GM04504 (cell line): Measurements from ENCODE around the gene IL9R.
"Not testable (repeated sequence)": the region's sequence is repeated elsewhere in the genome, so short reads cannot be mapped to it uniquely, and the experiment has no call there.

Experiments
- DNase-seq: peaks from one replicate; pipeline ENCODE4 v3.0.0-alpha.2; 2012; ENCODE audit warnings: low read depth

The IL9R gene

DNA sequence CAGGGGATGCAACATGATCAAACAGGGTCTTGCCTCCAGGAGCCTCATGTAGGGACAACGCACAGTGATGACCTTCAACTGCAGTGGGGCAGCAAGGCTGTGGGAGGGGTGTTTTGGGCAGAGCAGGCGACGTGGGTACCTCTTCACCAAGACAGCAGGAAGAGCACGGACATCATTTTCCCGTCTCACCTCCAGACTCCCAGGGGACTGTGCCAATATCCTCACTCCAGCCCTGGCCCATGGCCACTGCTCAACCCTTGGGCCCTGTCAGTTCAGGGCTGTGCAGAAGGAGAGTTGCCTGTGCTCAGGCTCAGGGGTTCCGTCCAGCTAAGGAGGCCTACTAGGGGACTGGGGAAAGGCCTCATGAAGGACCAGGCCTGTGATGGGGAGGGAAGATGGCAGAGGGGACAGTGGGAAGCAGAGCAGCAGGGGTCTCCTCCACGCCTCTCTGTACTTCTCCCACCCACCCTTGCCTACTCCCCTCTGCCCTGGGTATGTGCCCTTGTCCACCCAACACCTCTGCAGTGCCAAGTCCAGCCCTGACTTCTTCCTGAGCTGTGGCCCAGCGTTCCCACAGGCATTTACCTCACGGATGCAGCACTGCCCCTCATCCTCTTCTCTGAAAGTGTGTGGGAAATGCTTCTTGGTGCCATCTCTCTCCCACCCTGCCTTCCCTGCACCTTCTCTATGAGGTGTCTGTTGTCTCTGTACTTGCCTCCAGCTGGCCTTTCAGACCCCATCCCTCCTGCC, 1.4 kb downstream of the IL9R start:
- no peak for DNase-seq

DNA sequence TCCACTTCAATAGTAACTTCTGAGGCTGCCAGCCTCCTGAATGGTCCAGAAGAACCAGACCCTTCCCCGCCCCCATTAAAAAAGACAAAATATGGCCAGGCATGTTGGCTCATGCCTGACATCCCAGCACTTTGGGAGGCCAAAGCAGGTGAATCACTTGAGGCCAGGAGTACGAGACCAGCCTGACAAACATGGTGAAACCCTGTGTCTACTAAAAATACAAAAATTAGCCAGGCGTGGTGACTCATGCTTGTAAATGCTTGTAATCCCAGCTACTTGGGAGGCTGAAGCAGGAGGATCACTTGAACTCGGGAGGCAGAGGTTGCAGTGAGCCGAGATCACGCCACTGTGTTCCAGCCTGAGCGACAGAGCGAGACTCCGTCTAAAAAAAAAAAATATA, 2.3 kb downstream of the IL9R start:
- DNase-seq: not testable (repeated sequence)

DNA sequence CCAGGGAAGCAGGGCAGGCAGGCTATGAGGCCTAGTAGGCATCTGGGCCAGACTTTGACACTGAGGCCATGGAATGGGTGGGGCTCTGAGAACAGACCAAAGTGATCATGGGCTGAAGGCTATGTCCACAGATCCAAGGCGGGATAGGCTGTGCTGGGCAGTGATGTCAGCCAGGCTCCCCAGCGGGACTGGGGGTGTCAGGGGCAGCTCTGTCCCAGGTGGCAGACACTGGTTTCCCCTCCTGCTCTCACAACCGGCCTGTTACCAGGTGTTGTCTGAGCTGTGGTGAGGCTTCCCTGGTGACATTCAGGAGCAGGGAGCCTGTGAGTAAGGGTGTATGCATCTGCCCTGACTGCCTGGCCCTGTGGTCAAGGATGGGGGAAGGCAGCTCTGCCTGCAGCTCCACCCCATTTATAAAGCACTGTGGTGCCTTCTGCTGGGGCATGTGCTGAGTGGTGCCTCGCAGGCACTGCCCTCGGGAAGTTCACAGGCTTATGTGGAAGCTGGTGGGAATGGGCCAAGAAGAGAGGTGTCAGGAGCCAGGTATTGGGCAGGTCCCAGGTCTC, 2.9 kb downstream of the IL9R start:
- DNase-seq: no peak

DNA sequence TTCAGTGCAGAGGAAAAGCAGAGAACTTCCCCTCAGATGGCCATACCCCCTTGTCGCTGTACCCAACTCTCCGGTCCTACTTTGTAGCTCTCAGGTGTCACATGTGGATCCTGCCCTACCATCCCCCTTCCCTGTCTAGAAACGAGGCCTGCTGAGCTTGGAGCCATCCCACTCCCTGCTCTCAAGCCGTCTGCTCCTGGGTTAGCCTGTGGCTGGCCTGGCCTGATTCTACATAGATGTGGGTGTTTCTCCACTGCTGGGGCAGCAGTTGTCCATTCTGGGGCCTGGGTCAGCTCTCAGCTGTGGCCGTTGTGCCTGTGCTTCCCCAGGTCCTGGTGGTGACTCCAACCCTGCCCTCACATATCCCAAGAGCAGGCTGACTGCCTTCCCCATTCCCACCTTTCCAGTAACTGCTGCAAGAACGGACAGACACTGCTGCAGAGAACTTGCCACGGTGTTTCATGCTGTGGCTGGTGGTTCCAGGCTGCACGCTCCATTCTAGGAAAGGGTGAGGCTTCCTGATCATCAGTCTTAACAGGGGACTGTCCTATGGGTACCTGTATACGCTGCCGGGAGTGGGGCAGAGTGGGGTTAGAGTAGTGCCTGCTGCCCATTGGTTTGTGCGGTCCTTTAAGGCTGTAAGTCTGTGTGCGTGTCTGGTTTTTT, 3.6 kb downstream of the IL9R start:
- DNase-seq: no peak

DNA sequence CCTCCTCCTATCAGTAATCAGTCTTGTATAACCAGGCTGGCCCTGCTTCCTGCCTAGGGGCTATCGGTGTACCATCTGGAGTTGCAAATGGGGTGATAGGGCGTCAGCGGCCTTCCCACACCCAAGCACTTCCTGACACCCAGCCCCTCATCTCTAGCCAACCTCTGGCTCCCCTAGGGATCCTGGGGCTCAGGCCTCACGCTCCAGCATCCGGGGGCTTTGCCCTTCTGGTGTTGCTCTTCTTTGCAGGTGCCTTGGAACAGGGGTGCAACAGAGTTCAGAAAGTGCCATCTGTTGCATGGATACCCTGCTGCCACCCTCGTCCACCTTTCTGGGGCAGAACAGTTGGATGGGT, 4.1 kb downstream of the IL9R start:
- no peak for DNase-seq

DNA sequence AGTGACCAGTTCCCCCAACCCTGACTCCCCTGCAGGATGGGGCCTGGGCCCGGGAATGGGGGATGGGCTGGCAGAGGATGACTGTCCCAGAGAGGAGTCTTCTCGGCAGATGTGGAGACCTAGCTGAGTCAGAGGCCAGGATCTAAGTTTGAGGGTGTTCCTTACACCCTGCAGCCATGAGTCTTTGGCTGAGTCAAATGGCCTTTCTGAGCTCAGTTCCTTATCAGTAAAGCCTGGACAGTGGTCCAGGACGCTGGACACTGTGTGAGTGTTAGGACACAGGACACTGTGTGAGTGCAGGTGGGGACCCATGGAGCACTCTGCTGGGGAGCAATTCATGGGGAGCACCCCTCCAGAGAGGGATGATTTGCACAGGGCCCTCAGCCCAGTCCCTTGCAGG, 5.0 kb downstream of the IL9R start:
- DNase-seq: no peak

DNA sequence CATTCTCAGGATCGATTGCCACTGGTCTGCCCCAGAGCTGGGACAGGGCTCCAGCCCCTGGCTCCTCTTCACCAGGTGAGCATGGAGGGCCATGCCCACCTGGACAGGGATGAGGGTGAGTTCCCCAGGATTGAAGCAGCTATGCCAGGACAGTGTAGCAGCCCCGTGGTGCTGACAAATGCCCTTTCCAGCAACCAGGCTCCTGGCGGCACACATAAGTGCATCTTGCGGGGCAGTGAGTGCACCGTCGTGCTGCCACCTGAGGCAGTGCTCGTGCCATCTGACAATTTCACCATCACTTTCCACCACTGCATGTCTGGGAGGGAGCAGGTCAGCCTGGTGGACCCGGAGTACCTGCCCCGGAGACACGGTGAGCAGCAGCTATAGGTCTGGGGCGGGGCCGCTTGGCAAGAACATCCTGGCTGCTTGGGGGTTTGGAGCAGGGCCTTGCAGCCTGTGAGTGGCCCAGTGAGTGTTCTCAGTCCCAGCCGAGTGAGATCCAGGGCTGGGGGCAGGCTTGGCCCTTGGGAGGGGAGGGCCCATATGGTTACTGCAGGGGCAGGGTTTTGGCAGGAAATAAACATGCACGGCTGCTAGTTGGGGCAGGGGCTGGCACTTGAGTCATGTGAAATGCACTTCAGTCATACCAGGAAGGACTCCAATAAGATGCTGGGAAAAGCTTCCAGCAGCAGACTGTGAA, 6.1 kb downstream of the IL9R start:
- DNase-seq: no peak

DNA sequence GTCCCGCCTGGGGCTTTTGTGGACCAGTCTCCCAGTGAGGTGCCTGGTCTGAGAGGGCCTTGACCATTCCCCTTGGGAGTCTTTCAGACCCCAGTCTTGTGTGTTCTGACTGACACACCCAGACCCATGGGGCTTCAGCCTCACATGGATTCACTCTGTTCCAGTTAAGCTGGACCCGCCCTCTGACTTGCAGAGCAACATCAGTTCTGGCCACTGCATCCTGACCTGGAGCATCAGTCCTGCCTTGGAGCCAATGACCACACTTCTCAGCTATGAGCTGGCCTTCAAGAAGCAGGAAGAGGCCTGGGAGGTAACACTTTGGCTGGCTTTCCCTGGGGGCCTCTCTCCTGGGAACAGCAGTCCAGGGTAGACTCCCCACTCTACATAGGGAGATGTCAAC, 6.8 kb downstream of the IL9R start:
- no peak for DNase-seq

DNA sequence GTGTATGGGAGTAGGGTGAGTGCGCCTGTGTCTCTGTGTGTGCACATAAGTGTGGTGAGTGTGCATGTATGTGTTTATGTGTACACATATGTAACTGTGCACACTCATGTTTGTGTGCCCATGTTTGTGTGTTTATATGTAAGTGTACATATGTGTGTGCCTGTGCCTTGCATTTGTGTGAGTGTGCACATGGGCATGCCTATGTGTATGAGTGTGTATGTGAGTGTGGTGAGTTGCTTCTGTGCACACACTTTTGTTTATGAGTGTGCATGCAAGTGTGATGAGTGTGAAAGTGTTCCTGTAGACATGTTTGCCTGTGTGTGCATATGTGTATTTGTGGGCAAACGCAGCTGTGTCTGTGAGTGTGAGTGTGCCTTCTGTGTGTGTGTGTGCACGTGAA, 7.2 kb downstream of the IL9R start:
- no peak for DNase-seq

DNA sequence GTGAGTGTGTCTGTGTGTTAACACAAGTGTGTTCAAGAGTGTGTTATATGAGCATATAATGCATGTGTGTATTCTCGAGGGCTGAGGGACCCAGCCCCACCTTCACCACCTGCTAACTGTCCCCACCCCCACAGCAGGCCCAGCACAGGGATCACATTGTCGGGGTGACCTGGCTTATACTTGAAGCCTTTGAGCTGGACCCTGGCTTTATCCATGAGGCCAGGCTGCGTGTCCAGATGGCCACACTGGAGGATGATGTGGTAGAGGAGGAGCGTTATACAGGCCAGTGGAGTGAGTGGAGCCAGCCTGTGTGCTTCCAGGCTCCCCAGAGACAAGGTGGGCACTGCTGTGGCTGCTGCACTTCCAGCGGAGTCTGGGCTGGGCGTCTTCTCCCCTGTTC, 7.6 kb downstream of the IL9R start:
- DNase-seq: no peak

DNA sequence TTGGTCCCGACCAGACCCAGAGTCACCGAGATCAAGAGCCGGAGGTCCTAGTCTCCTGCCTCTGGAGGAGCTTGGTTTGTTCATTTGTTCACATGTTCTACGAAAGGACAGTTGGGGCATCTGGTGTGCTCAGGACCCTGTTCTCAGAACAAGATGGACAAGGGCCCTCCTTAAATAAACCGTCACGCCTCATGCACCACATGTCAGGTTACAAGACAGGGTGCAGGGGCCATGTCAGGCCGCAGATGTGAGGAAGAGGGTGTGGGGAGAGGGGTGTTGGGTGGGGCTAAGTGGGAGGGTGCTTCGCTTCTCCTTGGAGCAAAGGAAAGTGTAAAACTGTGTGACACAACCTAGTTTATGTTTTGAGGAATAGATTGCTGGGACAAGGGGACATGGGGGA, 9.0 kb downstream of the IL9R start:
- not testable (repeated sequence) for DNase-seq

DNA sequence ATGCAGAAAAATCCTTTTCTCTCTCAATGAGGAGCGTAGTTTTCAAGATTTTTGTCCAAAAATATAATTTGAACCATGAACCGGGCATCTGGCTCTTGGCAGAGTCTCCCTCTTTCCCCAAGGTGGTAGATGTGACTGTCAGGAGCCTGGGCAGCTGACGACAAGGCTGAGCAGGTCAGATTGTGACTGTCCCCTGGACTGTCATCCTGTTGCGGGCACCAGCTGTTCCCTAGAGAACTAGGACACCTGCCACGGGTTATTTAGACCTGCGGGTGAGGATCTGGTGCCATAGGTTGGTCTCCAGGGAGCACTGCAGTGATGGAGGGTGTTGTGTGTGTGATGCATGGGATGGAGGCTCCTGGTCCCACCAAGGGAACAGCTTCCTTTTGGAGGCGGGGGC, 10.9 kb downstream of the IL9R start:
- DNase-seq: not testable (repeated sequence)

DNA sequence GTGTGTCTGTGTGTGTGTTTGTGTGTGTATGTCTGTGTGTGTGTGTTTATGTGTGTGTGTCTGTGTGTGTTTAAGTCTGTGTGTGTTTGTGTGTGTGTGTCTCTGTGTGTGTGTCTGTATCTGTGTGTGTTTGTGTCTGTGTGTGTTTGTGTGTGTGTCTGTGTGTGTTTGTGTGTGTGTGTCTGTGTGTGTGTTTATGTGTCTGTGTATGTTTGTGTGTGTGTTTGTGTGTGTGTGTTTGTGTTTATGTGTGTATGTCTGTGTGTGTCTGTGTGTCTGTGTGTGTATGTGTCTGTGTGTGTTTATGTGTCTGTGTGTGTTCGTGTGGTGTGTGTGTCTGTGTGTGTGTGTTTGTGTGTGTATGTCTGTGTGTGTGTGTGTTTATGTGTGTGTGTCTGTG, 11.4 kb downstream of the IL9R start:
- DNase-seq: no peak

DNA sequence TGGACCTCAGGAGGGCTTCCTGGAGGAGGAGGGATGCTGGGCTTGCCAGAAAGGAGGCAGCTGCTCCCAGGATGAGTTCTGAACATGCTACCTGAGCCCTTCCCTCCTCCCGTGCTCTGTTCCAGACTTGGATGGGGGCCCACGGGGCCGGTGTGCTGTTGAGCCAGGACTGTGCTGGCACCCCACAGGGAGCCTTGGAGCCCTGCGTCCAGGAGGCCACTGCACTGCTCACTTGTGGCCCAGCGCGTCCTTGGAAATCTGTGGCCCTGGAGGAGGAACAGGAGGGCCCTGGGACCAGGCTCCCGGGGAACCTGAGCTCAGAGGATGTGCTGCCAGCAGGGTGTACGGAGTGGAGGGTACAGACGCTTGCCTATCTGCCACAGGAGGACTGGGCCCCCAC, 12.2 kb downstream of the IL9R start:
- not testable (repeated sequence) for DNase-seq

DNA sequence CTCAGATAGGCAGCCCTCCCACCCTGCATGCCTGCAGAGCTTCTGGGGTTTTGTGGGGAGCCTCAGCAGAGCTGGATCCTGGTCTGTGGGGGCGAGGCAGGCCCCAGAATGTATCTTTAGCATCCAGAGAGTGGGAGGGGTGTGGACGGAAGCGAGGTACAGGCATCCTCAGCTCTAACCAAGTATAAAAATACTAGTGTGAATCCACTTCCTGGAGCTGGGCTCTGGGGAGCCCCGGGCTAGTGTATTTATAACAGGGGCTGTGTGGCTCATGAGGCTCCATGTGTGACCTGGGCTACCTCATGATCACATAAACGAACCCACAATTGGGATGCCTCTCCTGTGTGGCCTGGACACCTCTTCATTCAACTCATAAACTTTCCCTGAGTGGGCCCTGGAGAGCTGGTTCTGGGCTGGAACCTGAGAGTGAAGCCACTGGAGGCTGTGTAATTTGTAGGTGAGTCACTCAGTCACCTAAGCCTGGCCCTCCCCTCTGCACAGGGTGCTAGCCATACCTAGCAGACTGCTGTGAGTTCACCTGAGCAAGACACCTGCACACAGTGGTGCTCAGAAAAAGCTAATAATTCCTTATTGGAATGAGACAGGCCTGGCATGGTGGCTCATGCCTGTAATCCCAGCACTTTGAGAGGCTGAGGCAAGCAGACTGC, 15.9 kb downstream of the IL9R start:
- DNase-seq: not testable (repeated sequence)

DNA sequence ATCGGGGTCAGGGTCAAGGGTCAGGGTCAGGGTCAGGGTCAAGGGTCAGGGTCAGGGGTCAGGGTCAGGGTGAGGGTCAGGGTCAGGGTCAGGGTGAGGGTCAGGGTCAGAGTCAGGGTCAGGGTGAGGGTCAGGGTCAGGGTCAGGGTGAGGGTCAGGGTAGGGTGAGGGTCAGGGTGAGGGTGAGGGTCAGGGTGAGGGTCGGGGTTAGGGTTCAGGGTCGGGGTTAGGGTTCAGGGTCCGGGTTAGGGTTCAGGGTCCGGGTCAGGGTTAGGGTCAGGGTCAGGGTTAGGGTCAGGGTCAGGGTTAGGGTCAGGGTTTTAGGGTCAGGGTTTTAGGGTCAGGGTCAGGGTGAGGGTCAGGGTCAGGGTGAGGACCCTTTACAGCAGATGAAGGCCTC, 22.4 kb downstream of the IL9R start:
- not testable (repeated sequence) for DNase-seq

DNA sequence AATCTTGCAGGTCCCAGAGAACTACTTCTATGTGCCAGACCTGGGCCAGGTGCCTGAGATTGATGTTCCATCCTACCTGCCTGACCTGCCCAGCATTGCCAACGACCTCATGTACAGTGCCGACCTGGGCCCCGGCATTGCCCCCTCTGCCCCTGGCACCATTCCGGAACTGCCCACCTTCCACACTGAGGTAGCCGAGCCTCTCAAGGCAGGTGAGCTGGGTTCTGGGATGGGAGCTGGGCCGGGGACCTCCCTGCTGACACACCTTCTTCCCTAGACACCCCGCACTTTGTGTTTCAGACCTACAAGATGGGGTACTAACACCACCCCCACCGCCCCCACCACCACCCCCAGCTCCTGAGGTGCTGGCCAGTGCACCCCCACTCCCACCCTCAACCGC, 25.5 kb downstream of the IL9R start:
- DNase-seq: not testable (repeated sequence)

DNA sequence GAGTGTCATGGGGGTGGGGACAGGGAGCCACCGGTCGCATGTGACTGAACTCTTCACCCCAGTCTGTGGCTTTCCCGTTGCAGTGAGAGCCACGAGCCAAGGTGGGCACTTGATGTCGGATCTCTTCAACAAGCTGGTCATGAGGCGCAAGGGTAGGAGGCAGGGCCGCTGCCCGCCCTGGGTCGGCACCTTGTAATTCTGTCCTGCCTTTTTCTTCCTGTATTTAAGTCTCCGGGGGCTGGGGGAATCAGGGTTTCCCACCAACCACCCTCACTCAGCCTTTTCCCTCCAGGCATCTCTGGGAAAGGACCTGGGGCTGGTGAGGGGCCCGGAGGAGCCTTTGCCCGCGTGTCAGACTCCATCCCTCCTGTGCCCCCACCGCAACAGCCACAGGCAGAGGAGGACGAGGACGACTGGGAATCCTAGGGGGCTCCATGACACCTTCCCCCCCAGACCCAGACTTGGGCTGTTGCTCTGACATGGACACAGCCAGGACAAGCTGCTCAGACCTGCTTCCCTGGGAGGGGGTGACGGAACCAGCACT, 27.5 kb downstream of the IL9R start:
- DNase-seq: not testable (repeated sequence)

DNA sequence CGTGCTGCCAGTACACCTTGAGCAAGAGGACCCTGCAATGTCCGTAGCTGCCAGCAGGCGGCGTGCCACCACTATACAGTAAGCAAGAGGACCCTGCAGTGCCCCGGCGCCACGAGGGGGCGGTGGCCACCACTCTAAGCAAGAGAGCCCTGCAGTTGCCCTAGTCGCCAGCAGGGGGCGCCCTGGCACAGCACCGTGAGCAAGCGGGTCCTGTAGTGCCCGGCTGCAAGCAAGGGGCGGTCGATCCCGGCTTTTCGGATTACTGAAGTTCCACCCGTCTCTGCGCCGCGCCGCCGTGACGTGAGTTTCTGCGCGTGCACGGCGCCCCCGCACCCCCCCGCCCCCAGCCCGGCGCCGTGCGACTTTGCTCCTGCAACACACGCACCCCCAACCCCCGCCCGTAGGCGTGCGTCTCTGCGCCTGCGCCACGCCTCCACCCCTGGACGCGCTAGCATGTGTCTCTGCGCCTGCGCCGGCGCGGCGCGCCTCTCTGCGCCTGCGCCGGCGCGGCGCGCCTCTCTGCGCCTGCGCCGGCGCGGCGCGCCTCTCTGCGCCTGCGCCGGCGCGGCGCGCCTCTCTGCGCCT, 31.2 kb downstream of the IL9R start:
- DNase-seq: not testable (repeated sequence)

DNA sequence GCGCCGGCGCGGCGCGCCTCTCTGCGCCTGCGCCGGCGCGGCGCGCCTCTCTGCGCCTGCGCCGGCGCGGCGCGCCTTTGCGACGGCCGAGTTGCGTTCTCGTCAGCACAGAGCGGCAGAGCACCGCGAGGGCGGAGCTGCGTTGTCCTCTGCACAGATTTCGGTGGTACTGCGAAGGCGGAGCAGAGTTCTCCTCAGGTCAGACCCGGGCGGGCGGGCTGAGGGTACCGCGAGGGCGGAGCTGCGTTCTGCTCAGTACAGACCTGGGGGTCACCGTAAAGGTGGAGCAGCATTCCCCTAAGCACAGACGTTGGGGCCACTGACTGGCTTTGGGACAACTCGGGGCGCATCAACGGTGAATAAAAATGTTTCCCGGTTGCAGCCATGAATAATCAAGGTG, 31.8 kb downstream of the IL9R start:
- DNase-seq: not testable (repeated sequence)

DNA sequence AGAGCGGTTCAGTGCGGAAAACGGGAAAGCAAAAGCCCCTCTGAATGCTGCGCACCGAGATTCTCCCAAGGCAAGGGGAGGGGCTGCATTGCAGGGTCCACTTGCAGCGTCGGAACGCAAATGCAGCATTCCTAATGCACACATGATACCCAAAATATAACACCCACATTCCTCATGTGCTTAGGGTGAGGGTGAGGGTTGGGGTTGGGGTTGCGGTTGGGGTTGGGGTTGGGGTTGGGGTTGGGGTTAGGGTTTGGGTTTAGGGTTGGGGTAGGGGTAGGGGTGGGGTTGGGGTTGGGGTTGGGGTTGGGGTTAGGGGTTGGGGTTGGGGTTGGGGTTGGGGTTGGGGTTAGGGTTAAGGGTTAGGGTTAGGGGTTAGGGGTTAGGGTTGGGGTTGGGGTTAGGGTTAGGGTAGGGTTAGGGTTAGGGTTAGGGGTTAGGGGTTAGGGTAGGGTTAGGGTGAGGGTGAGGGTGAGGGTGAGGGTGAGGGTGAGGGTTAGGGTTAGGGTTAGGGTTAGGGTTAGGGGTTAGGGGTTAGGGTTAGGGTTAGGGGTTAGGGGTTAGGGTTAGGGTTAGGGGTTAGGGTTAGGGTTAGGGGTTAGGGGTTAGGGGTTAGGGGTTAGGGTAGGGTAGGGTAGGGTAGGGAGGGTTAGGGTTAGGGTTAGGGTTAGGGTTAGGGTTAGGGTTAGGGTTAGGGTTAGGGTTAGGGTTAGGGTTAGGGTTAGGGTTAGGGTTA, 32.4 kb downstream of the IL9R start:
- DNase-seq: not testable (repeated sequence)
